Posterior cingulate gyrus (tissue), 11 donors: ENCODE results near the gene PCDHGA9.
"Not testable (repeated sequence)": the region's sequence is repeated elsewhere in the genome, so short reads cannot be mapped to it uniquely, and the experiment has no call there.

Experiments used
- DNase-seq, 10 donors: peaks; one replicate each; pipeline versions ENCODE4 v3.0.0 to v3.0.0-alpha.2; 2020 to 2021; ENCODE audit warnings: mixed read lengths in 3 of 10
- intact Hi-C: fragments of 100-400 bp; cut with DNase I; formaldehyde crosslinking; loops from one replicate; pipeline ENCODE4 v1.15.1; 2023

PCDHGA9 gene

GRCh38 chr5:141402553-141403243 lies at the start of gene PCDHGA9:
Gene PCDHGA9, plus strand, starts transcription at chr5:141402778. Its CDS starts 175 bp downstream, at chr5:141402953.
- DNase-seq, result peak in 4 of 10 donors; percentile 22 to 72 (median 50)
- intact Hi-C loops, result no loop called here

DNA sequence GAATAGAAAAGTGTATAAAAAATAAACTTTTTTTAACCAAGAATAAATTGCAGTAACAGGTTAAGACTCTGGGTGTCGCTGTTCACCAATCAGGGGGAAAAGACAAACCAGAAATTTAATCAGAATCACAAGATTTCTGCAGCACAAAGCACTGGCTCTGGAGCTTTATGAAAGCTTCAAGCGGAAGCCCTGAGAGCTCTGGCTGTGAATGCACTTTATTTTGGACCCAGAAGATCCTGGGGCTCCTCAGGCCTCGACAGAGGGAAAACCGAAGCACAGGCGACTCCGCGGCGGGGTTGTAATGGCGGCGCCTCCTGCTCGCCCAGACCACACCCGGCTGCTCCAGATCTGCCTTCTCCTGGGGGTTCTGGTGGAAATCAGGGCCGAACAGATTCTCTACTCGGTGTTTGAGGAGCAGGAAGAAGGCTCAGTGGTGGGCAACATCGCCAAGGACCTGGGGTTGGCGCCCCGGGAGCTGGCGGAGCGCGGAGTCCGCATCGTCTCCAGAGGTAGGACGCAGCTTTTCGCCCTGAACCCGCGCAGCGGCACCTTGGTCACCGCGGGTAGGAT lies 47.6 kb upstream of the PCDHGA9 start, which contains the start of gene PCDHGA4:
TSS of gene PCDHGA4 (plus strand) at position 122 of the 570 bp plus-strand sequence. CDS start at position 209, 87 bp downstream.
- intact Hi-C loops, result no loop called here
- no peak for DNase-seq

DNA sequence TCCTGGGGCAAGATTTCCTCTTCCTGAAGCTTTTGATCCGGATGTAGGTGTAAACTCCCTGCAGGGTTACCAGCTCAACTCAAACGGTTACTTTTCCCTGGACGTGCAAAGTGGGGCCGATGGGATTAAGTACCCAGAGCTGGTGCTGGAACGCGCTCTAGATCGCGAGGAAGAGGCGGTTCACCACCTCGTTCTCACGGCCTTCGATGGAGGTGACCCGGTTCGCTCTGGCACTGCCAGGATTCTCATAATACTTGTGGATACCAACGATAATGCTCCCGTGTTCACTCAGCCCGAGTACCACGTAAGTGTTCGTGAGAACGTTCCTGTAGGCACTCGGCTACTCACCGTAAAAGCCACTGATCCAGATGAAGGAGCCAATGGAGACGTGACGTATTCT lies 46.9 kb upstream of the PCDHGA9 start:
- DNase-seq, result peak in 1 of 10 donors; percentile 52
- intact Hi-C loops, result no loop called here

GRCh38 chr5:141356133-141356532 lies 46.4 kb upstream of the PCDHGA9 start:
- DNase-seq, result peak in 1 of 10 donors; percentile 41
- intact Hi-C loops, result no loop called here

DNA sequence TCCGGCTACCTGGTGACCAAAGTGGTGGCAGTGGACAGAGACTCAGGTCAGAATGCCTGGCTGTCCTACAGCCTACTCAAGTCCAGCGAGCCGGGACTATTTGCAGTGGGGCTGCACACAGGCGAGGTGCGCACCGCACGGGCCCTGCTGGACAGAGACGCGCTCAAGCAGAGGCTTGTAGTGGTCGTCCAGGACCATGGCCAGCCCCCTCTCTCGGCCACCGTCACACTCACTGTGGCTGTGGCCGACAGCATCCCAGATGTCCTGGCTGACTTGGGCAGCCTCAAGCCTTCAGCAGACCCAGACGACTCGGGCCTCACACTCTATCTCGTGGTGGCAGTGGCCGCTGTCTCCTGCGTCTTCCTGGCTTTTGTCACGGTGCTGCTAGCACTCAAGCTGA lies 45.6 kb upstream of the PCDHGA9 start:
- intact Hi-C loops, result no loop called here
- DNase-seq, result peak in 1 of 10 donors; percentile 77

GRCh38 chr5:141359790-141360426 lies 42.7 kb upstream of the PCDHGA9 start, which contains the start of gene PCDHGB2:
Gene PCDHGB2, plus strand, starts transcription at chr5:141359994. Its CDS starts 142 bp downstream, at chr5:141360136.
- DNase-seq, result no peak
- intact Hi-C loops, result no loop called here

GRCh38 chr5:141360685-141361084 lies 41.9 kb upstream of the PCDHGA9 start:
- no peak for DNase-seq
- intact Hi-C loops, result no loop called here

- no peak for DNase-seq
- intact Hi-C loops, result no loop called here
These were observed 39.9 kb upstream of the PCDHGA9 start for GRCh38 chr5:141362719-141363118.

GRCh38 chr5:141363952-141364660 lies 38.5 kb upstream of the PCDHGA9 start, which contains the start of gene PCDHGA5:
Gene PCDHGA5, plus strand, starts transcription at chr5:141364162. Its CDS starts 169 bp downstream, at chr5:141364331.
- DNase-seq, result peak in 1 of 10 donors; percentile 55

DNA sequence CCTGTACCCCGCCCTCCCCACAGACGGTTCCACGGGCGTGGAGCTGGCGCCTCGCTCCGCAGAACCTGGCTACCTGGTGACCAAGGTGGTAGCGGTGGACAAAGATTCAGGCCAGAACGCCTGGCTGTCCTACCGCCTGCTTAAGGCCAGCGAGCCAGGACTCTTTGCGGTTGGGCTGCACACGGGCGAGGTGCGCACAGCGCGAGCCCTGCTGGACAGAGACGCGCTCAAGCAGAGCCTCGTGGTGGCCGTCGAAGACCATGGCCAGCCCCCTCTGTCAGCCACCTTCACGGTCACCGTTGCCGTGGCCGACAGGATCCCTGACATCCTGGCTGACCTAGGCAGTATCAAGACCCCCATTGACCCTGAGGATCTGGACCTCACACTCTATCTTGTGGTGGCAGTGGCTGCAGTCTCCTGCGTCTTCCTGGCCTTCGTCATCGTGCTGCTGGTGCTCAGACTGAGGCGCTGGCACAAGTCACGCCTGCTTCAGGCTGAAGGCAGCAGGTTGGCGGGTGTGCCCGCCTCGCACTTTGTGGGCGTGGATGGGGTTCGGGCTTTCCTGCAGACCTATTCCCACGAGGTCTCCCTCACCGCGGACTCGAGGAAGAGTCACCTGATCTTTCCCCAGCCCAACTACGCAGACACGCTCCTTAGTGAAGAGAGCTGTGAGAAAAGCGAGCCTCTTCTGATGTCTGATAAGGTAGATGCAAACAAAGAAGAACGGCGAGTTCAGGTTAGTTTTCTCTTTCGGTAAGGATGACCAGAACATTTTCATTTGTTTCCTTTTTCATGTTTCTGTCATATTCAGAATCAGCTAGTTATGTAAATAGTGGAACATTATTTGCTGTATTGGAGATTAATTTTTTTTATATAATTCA lies 36.3 kb upstream of the PCDHGA9 start:
- DNase-seq, result peak in 1 of 10 donors; percentile 77
- intact Hi-C loops, result no loop called here

More at GRCh38 chr5:141363952-141364660, 38.5 kb upstream of the PCDHGA9 start, which contains the start of gene PCDHGA5:
- intact Hi-C loops, result no loop called here

GRCh38 chr5:141369994-141370848 lies 32.4 kb upstream of the PCDHGA9 start, which contains the start of gene PCDHGB3:
Gene PCDHGB3, plus strand, starts transcription at chr5:141370242. Its CDS starts 153 bp downstream, at chr5:141370395.
- DNase-seq, result no peak
- intact Hi-C loops, result no loop called here

GRCh38 chr5:141371572-141372475 lies 30.8 kb upstream of the PCDHGA9 start:
- DNase-seq, result no peak

GRCh38 chr5:141373673-141374317 lies 28.8 kb upstream of the PCDHGA9 start, which contains the start of gene PCDHGA6:
Gene PCDHGA6, plus strand, starts transcription at chr5:141373891. Its CDS starts 193 bp downstream, at chr5:141374084.
- DNase-seq, result no peak
- intact Hi-C loops, result no loop called here

More at GRCh38 chr5:141371572-141372475, 30.8 kb upstream of the PCDHGA9 start:
- intact Hi-C loops, result no loop called here

GRCh38 chr5:141374627-141375026 lies 28.0 kb upstream of the PCDHGA9 start:
- no peak for DNase-seq
- intact Hi-C loops, result no loop called here

- DNase-seq, intact Hi-C loops: not testable (repeated sequence)
These were observed 27.0 kb upstream of the PCDHGA9 start for GRCh38 chr5:141375444-141376155.
